GM12864 (cell line): Measurements from ENCODE around the gene KSR2.

ENCODE experiments used
- DNase-seq: peaks from one replicate; pipeline ENCODE4 v3.0.0-alpha.2; 2011; ENCODE audit warnings: low read depth
- H3K4me3 ChIP-seq: 2 replicates; pipeline ENCODE4 v1.5.1; 2011; ENCODE audit warnings: mild to moderate bottlenecking, low read depth, low read length, control low read depth
- TF ChIP-seq, protein P1 (sequence below): IDR thresholded peaks from 2 replicates; pipeline ENCODE4 v1.5.1; 2011; ENCODE audit warnings: low read depth, mild to moderate bottlenecking, moderate library complexity, low read length, control low read depth, inconsistent platforms; ENCODE audit errors: missing control alignments

KSR2 gene

DNA sequence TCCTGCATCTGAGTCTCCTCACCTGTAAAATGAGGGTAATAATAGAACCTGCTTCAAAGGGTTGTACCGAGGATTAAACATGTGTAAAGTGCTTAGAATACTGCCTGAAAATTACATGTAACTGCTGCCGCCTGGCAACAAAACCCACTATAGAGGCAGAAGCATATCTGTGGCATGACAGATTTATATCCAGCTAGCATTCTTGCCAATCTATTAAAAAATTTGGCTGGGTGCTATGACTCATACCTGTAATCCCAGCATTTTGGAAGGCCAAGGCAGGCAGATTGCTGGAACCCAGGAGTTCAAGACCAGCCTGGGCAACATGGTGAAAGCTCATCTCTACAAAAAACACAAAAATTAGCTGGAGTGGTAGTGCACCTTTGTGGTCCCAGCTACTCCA, 16.4 kb upstream of the KSR2 start:
- H3K4me3 ChIP-seq, result no peak overlapping the region
- no peak for DNase-seq
- TF ChIP-seq, protein P1, sequence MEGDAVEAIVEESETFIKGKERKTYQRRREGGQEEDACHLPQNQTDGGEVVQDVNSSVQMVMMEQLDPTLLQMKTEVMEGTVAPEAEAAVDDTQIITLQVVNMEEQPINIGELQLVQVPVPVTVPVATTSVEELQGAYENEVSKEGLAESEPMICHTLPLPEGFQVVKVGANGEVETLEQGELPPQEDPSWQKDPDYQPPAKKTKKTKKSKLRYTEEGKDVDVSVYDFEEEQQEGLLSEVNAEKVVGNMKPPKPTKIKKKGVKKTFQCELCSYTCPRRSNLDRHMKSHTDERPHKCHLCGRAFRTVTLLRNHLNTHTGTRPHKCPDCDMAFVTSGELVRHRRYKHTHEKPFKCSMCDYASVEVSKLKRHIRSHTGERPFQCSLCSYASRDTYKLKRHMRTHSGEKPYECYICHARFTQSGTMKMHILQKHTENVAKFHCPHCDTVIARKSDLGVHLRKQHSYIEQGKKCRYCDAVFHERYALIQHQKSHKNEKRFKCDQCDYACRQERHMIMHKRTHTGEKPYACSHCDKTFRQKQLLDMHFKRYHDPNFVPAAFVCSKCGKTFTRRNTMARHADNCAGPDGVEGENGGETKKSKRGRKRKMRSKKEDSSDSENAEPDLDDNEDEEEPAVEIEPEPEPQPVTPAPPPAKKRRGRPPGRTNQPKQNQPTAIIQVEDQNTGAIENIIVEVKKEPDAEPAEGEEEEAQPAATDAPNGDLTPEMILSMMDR, result no peak

DNA sequence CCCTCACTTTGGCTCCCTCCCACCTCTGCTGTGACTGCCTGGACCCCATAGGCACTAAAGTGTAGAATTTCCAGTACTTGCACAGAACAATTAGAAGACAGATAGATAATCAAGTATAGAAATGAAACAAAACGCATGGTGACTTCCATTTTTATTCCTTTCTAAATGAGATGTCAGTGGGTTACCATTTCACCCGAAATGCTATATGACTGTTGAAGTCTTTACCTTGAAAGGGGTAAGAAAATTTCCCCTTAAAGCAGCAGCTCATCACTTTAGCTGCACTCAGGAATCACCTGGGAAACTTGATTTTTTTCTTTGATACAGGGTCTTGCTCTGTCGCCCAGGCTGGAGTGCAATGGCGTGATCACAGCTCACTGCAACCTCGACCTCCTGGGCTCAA, 12.5 kb upstream of the KSR2 start:
- TF ChIP-seq, protein P1, result no peak
- H3K4me3 ChIP-seq, result no peak overlapping the region
- DNase-seq, result no peak

DNA sequence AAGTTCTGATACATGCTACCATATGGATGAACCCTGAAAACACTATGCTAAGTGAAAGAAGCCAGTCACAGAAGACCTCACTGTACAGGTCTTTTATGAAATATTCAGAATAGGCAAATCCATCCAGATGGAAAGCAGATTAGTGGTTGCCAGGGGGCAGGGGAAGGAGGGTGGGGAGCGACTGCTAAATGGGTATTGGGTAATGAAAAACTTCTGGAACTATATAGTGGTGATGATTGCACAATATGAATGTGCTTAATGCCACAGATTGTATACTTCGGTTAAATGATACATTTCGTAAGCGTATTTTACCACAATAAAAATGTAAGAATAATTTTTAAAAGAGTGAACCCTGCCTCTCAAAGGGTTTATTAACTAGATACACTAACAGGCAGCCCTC, 11.8 kb upstream of the KSR2 start:
- no peak for DNase-seq
- TF ChIP-seq, protein P1, result no peak
- H3K4me3 ChIP-seq, result no peak overlapping the region

DNA sequence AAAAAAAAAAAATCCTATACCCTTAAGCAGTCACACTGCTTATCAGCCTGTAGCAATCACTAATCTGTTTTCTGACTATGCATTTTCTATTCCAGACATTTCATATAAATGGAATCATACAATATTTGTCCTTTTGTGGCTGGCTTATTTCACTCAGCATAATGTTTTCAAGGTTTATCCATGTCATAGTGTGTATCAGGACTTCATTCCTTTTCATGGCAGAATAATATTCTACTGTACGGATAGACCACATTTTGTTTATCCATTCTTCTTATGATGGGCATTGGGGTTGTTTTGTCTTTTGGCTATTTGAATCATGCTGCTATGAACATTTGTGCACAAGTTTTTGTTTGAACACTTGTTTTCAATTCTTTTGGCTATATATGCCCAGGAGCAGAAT, 8.6 kb upstream of the KSR2 start:
- TF ChIP-seq, protein P1, result no peak
- H3K4me3 ChIP-seq, result no peak overlapping the region

DNA sequence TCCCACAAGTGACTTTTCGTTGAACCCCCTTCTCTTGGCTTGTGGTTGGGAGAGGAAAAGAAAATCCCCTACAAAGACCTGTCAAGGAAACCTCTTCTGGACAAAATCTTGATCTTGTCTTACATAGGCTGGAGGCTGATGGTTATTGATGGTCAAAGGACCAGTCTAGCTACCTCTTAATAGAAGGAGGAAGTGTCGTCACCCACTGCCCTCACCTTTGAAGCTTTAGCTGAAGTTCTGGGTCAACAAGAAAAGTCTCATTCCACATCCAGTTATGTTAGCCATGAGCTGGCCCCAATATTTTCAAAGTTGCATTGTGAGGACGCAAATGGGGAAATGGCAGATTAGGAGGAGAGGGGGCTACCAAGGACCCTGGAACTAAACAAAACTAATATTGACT, 6.2 kb upstream of the KSR2 start:
- no peak overlapping the region for H3K4me3 ChIP-seq
- TF ChIP-seq, protein P1, result no peak
- no peak for DNase-seq

More for the DNA sequence above, 8.6 kb upstream of the KSR2 start:
- DNase-seq, result no peak

DNA sequence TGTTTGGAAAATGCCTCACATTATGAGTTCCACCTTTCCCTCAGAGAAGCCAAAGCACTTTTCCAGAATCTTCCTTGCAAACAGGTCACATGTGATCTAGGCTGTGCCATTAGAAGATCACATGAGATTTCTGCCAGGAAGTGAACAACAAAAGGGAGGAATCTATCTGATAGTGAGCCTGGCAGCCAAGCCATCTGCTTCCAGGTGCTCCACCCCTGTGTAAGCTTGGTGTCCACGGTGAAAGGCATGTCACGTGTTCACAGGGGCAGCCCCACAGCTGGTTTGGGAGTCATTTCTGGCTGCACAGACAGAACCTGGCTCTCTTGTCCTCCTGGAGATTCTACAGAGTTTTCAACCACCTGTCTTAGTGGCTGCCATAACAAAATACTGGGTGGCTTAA, 3.5 kb upstream of the KSR2 start:
- H3K4me3 ChIP-seq, result no peak overlapping the region
- DNase-seq, result no peak
- TF ChIP-seq, protein P1, result no peak

DNA sequence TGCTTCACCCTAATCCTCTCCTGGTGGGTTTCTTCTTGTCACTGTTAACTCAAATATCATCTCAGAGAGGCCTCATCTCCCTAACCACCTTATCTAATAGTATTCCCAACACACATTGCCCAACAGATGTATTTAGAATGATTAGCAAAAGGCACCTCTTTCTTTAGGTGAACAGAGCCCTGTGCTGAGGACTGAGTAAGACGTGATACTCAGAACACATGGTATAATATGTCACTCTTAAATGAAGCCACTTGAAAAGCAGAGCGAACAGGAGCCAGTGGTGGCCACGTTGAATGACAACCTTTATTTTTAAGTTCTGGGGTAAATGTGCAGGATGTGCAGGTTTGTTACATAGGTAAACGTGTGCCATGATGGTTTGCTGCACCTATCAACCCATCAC, 1.5 kb upstream of the KSR2 start:
- TF ChIP-seq, protein P1, result no peak
- no peak for DNase-seq
- no peak overlapping the region for H3K4me3 ChIP-seq
